Osteoblast (primary cell): ENCODE results near the gene CAPN14. TPM values are rescaled to one million over a fixed set of nuclear protein-coding genes. Genes with fewer than 3 reads are reported as not detected.
A peak's percentile ranks its signal among the peaks of the same experiment; 100 is the strongest.

Experiments used
- DNase-seq: peaks from one replicate; pipeline ENCODE4 v3.0.0; 2011; ENCODE audit warnings: low spot score, mixed read lengths; ENCODE audit not compliant: insufficient read length; ENCODE audit errors: missing footprints
- H2AFZ ChIP-seq: 2 replicates; pipeline ENCODE4 v1.6.0; 2011; ENCODE audit warnings: mild to moderate bottlenecking, low read length
- H3K27ac ChIP-seq: 2 replicates; pipeline ENCODE4 v1.5.1; 2011; ENCODE audit warnings: mild to moderate bottlenecking, low read depth, low read length, moderate library complexity
- H3K27me3 ChIP-seq: 2 replicates; pipeline ENCODE4 v1.6.0; 2012; ENCODE audit warnings: mild to moderate bottlenecking, control low read depth, inconsistent platforms, low read length, moderate library complexity; ENCODE audit not compliant: insufficient read depth
- H3K36me3 ChIP-seq: 2 replicates; pipeline ENCODE4 v1.5.1; 2011; ENCODE audit warnings: mild to moderate bottlenecking, low read length, control low read depth, moderate library complexity; ENCODE audit not compliant: insufficient read depth
- H3K4me1 ChIP-seq: 2 replicates; pipeline ENCODE4 v1.5.1; 2011; ENCODE audit warnings: mild to moderate bottlenecking, low read length, control low read depth, moderate library complexity; ENCODE audit not compliant: insufficient read depth
- H3K4me2 ChIP-seq: 2 replicates; pipeline ENCODE4 v1.6.0; 2011; ENCODE audit warnings: mild to moderate bottlenecking, low read length; ENCODE audit not compliant: insufficient read depth
- H3K4me3 ChIP-seq: fragments of 200-600 bp; sonication (generic); 3 replicates; pipeline ENCODE4 v1.5.1; 2012; ENCODE audit warnings: mild to moderate bottlenecking, low read length, inconsistent platforms; ENCODE audit not compliant: insufficient read depth
- H3K79me2 ChIP-seq: 2 replicates; pipeline ENCODE4 v1.6.0; 2012; ENCODE audit warnings: mild to moderate bottlenecking, low read length, control low read depth, inconsistent platforms; ENCODE audit not compliant: insufficient read depth
- H3K9me3 ChIP-seq: 2 replicates; pipeline ENCODE4 v1.5.1; 2011; ENCODE audit warnings: low read depth, low read length, control low read depth
- H4K20me1 ChIP-seq: 2 replicates; pipeline ENCODE4 v1.6.0; 2012; ENCODE audit warnings: mild to moderate bottlenecking, low read length, control low read depth; ENCODE audit not compliant: insufficient read depth
- CTCF ChIP-seq: IDR thresholded peaks from 2 replicates; pipeline ENCODE4 v1.5.1; 2011; ENCODE audit warnings: mild to moderate bottlenecking, low read depth, low read length, moderate library complexity; ENCODE audit errors: extremely low read depth
- total RNA-seq: library from RNA; depleted of rRNA; stranded (reverse); fragments of >200 nt; gene quantifications from 2 replicates; pipeline ENCODE4 v1.2.3, GENCODE V29; 2012

CAPN14 gene
- total RNA-seq, 1 donor: under 0.01 TPM

GRCh38 chr2:31233741-31234682, 16.7 kb upstream of the CAPN14 start, which contains the start of gene EHD3:
EHD3 (plus strand) TSS chr2:31234152; CDS start chr2:31234622, 470 bp downstream.
- peaks cover 16% of the 10 kb centered on the region for H3K4me1 ChIP-seq
- peaks cover 3% of the 10 kb centered on the region for H3K27me3 ChIP-seq
- peak within 1 kb of the TSS; percentile 91 for H3K4me2 ChIP-seq
- peak; percentile 64 for TF ChIP-seq CTCF
- H4K20me1 ChIP-seq: peaks cover under 1% of the 10 kb centered on the region
- H3K27ac ChIP-seq: peak within 1 kb of the TSS; percentile 26
- peak within 1 kb of the TSS; percentile 83 for H3K4me3 ChIP-seq
- peak; percentile 97 for DNase-seq
- H3K79me2 ChIP-seq: peaks cover 7% of the 10 kb centered on the region
- no peaks in the 10 kb centered on the region for H3K9me3 ChIP-seq
- H3K36me3 ChIP-seq: no peaks in the 10 kb centered on the region
- H2AFZ ChIP-seq: peak within 1 kb of the TSS; percentile 91

- Histone ChIP-seq H4K20me1 (no peaks in the 10 kb centered on the region), H3K4me2 (peak overlapping the region; percentile 91), H3K27me3 (peaks cover 3% of the 10 kb centered on the region), H3K79me2 (peaks cover 7% of the 10 kb centered on the region), H3K4me1 (peaks cover 16% of the 10 kb centered on the region), H3K36me3 (no peaks in the 10 kb centered on the region), H2AFZ (peak overlapping the region; percentile 91), H3K27ac (no peak overlapping the region), H3K9me3 (no peaks in the 10 kb centered on the region), H3K4me3 (peak overlapping the region; percentile 83)
- no peak for TF ChIP-seq CTCF
- DNase-seq: peak; percentile 47
Observed at GRCh38 chr2:31233231-31233630, 15.9 kb upstream of the CAPN14 start.

GRCh38 chr2:31232586-31232985, 15.3 kb upstream of the CAPN14 start:
- Histone ChIP-seq H3K9me3 (no peaks in the 10 kb centered on the region), H2AFZ (no peak overlapping the region), H3K27me3 (peaks cover 3% of the 10 kb centered on the region), H3K79me2 (peaks cover 7% of the 10 kb centered on the region), H3K4me3 (no peak overlapping the region), H3K4me2 (no peak overlapping the region), H3K4me1 (peaks cover 16% of the 10 kb centered on the region), H3K27ac (no peak overlapping the region), H4K20me1 (no peaks in the 10 kb centered on the region), H3K36me3 (no peaks in the 10 kb centered on the region)
- no peak for TF ChIP-seq CTCF
- no peak for DNase-seq
